SK-N-SH (cell line): ENCODE data around the gene S100A5. TPM values are rescaled to one million over a fixed set of nuclear protein-coding genes. Genes with fewer than 3 reads are reported as not detected.

Experiments
- CTCF ChIA-PET: fragments of 300-600, 350-600 bp; formaldehyde crosslinking; extraction: SDS; loops from one replicate; lab custom pipeline; 2021; lab: Yijun Ruan, JAX
- POLR2A ChIA-PET: fragments of 350-600 bp; sonication (Branson Sonifier 250); formaldehyde crosslinking; extraction: SDS; loops from one replicate; lab custom pipeline; 2020; ENCODE audit warnings: antibody characterized with exemption, inconsistent platforms; lab: Yijun Ruan, JAX
- DNase-seq: peaks from one replicate; pipeline ENCODE4 v3.0.0; 2012
- H2AFZ ChIP-seq: fragments of 200-600 bp; sonication (generic); 2 replicates; pipeline ENCODE4 v1.8.1; 2016; ENCODE audit warnings: antibody characterized with exemption, mild to moderate bottlenecking, low read depth
- H3F3A ChIP-seq: fragments of 200-600 bp; sonication (generic); replicated peaks from 2 replicates; pipeline ENCODE3; 2016; ENCODE audit warnings: antibody characterized with exemption, mild to moderate bottlenecking; ENCODE audit not compliant: insufficient read depth
- H3K27ac ChIP-seq, 2 experiments: fragments of 200-500 bp in 1 of 2; fragments of 200-600 bp in 1 of 2; sonication (Bioruptor generic) in 1 of 2; sonication (generic), shearing (Covaris generic) in 1 of 2; 2 replicates each; pipeline versions ENCODE4 v1.5.1 to v1.6.1; 2014 to 2016; ENCODE audit warnings: low read depth in 2 of 2, inconsistent platforms in 1 of 2, low read length in 1 of 2, mild to moderate bottlenecking in 1 of 2, mixed read lengths in 1 of 2
- H3K27me3 ChIP-seq: fragments of 200-600 bp; sonication (generic), shearing (Covaris generic); 2 replicates; pipeline ENCODE4 v1.6.1; 2016; ENCODE audit warnings: mixed run types; ENCODE audit not compliant: insufficient read depth
- H3K36me3 ChIP-seq, 2 experiments: fragments of 200-500 bp in 1 of 2; fragments of 200-600 bp in 1 of 2; sonication (Bioruptor generic) in 1 of 2; sonication (generic) in 1 of 2; replicated peaks in 1 of 2; 2 replicates each; pipeline versions ENCODE3 to v1.5.1; 2014 to 2016; ENCODE audit warnings: low read length in 1 of 2, mild to moderate bottlenecking in 1 of 2; ENCODE audit not compliant: insufficient read depth in 2 of 2, control insufficient read depth in 1 of 2
- H3K4me1 ChIP-seq, 2 experiments: fragments of 200-500 bp in 1 of 2; fragments of 200-600 bp in 1 of 2; sonication (Bioruptor generic) in 1 of 2; sonication (generic), shearing (Covaris generic) in 1 of 2; 2 replicates each; pipeline versions ENCODE4 v1.5.1 to v1.6.1; 2014 to 2016; ENCODE audit warnings: low read depth in 1 of 2, low read length in 1 of 2, mixed run types in 1 of 2; ENCODE audit not compliant: insufficient read depth in 2 of 2, control insufficient read depth in 1 of 2
- H3K4me2 ChIP-seq: fragments of 200-600 bp; sonication (generic), shearing (Covaris generic); 2 replicates; pipeline ENCODE4 v1.6.1; 2017; ENCODE audit warnings: mixed run types
- H3K4me3 ChIP-seq, 2 experiments: fragments of 200-500 bp in 1 of 2; fragments of 200-600 bp in 1 of 2; sonication (Bioruptor generic) in 1 of 2; sonication (generic), shearing (Covaris generic) in 1 of 2; 2 replicates each; pipeline versions ENCODE4 v1.5.1 to v1.8.1; 2014 to 2016; ENCODE audit warnings: low read depth in 2 of 2, inconsistent platforms in 1 of 2, low read length in 1 of 2, mild to moderate bottlenecking in 1 of 2, mixed read lengths in 1 of 2, moderate library complexity in 1 of 2
- H3K79me2 ChIP-seq: fragments of 200-600 bp; sonication (generic); 2 replicates; pipeline ENCODE4 v1.8.1; 2017; ENCODE audit warnings: mild to moderate bottlenecking; ENCODE audit not compliant: insufficient read depth
- H3K9ac ChIP-seq: fragments of 200-600 bp; sonication (generic); 2 replicates; pipeline ENCODE4 v1.6.1; 2017; ENCODE audit warnings: mixed run types
- H3K9me2 ChIP-seq: fragments of 200-600 bp; sonication (generic); 2 replicates; pipeline ENCODE4 v1.6.1; 2017; ENCODE audit warnings: mixed run types
- H3K9me3 ChIP-seq: fragments of 200-600 bp; sonication (generic); 2 replicates; pipeline ENCODE4 v1.6.1; 2017; ENCODE audit warnings: mixed run types, mild to moderate bottlenecking, moderate library complexity
- H4K20me1 ChIP-seq: fragments of 200-600 bp; sonication (generic); 2 replicates; pipeline ENCODE4 v1.6.1; 2017; ENCODE audit warnings: mild to moderate bottlenecking, mixed run types; ENCODE audit not compliant: insufficient read depth
- CHD2 ChIP-seq: fragments of 150-350 bp; IDR thresholded peaks from 2 replicates; pipeline ENCODE4 v1.6.1; 2018; ENCODE audit warnings: low read length; ENCODE audit not compliant: partially characterized antibody
- CTCF ChIP-seq: fragments of 200-600 bp; sonication (generic); IDR thresholded peaks from 2 replicates; pipeline ENCODE4 v1.6.1; 2017; ENCODE audit warnings: antibody characterized with exemption, mild to moderate bottlenecking, moderate library complexity
- EZH2phosphoT487 ChIP-seq: fragments of 200-600 bp; sonication (generic); IDR thresholded peaks from 2 replicates; pipeline ENCODE4 v1.6.1; 2017; ENCODE audit warnings: low read depth, mixed run types, mild to moderate bottlenecking, antibody characterized with exemption, moderate library complexity, borderline replicate concordance
- FOSL2 ChIP-seq: IDR thresholded peaks from 2 replicates; pipeline ENCODE4 v1.4.0; 2012; ENCODE audit warnings: low read depth, mild to moderate bottlenecking, moderate library complexity, borderline replicate concordance
- FOXJ3 ChIP-seq: sonication (generic); formaldehyde crosslinking; IDR thresholded peaks from 2 replicates; pipeline ENCODE4 v1.5.1; 2020; ENCODE audit warnings: mild to moderate bottlenecking, missing genetic modification reagents
- FOXM1 ChIP-seq: IDR thresholded peaks from 2 replicates; pipeline ENCODE4 v1.4.0; 2012; ENCODE audit warnings: low read depth, mild to moderate bottlenecking
- GATA2 ChIP-seq: sonication (generic); formaldehyde crosslinking; IDR thresholded peaks from 2 replicates; pipeline ENCODE4 v1.5.0; 2020; ENCODE audit warnings: mild to moderate bottlenecking, missing genetic modification reagents
- IRF3 ChIP-seq: fragments of 150-350 bp; IDR thresholded peaks from 2 replicates; pipeline ENCODE4 v1.6.1; 2016; ENCODE audit warnings: mild to moderate bottlenecking, low read depth, low read length
- JUND ChIP-seq: IDR thresholded peaks from 2 replicates; pipeline ENCODE4 v1.4.0; 2012
- MAX ChIP-seq: IDR thresholded peaks from 2 replicates; pipeline ENCODE4 v1.4.0; 2012; ENCODE audit warnings: low read depth
- MEF2A ChIP-seq: IDR thresholded peaks from 2 replicates; pipeline ENCODE4 v1.4.0; 2012; ENCODE audit warnings: low read depth, borderline replicate concordance
- MXI1 ChIP-seq: IDR thresholded peaks from 2 replicates; pipeline ENCODE4 v1.6.1; 2012; ENCODE audit warnings: mild to moderate bottlenecking, low read depth, low read length, improper control_type of control experiment
- NFIC ChIP-seq: IDR thresholded peaks from 2 replicates; pipeline ENCODE4 v1.4.0; 2012; ENCODE audit warnings: borderline replicate concordance
- NRF1 ChIP-seq: IDR thresholded peaks from 2 replicates; pipeline ENCODE4 v1.6.1; 2012; ENCODE audit warnings: low read depth, mild to moderate bottlenecking, low read length
- PBX3 ChIP-seq: IDR thresholded peaks from 2 replicates; pipeline ENCODE4; 2012
- POLR2AphosphoS5 ChIP-seq: IDR thresholded peaks from 2 replicates; pipeline ENCODE4 v1.6.1; 2012; ENCODE audit warnings: low read depth, low read length
- RAD21 ChIP-seq: IDR thresholded peaks from 2 replicates; pipeline ENCODE4 v1.6.1; 2012; ENCODE audit warnings: mild to moderate bottlenecking, low read length
- RCOR1 ChIP-seq: fragments of 150-350 bp; IDR thresholded peaks from 2 replicates; pipeline ENCODE4 v1.6.1; 2017; ENCODE audit warnings: antibody characterized with exemption, low read length
- RFX5 ChIP-seq: IDR thresholded peaks from 2 replicates; pipeline ENCODE4 v1.6.1; 2012; ENCODE audit warnings: mild to moderate bottlenecking, improper control_type of control experiment, low read length
- RXRA ChIP-seq: IDR thresholded peaks from 2 replicates; pipeline ENCODE4 v1.4.0; 2012; ENCODE audit warnings: low read depth, mild to moderate bottlenecking, borderline replicate concordance
- SIN3A ChIP-seq: IDR thresholded peaks from 2 replicates; pipeline ENCODE4 v1.6.1; 2012; ENCODE audit warnings: low read depth, mild to moderate bottlenecking, low read length, moderate library complexity, borderline replicate concordance
- SMC3 ChIP-seq: IDR thresholded peaks from 2 replicates; pipeline ENCODE4 v1.6.1; 2012; ENCODE audit warnings: low read depth, low read length, improper control_type of control experiment
- TAF1 ChIP-seq: IDR thresholded peaks from 2 replicates; pipeline ENCODE4 v1.6.1; 2012; ENCODE audit warnings: low read depth, mild to moderate bottlenecking, low read length, moderate library complexity, borderline replicate concordance
- USF1 ChIP-seq: IDR thresholded peaks from 2 replicates; pipeline ENCODE4 v1.4.0; 2012; ENCODE audit warnings: low read depth, borderline replicate concordance
- USF2 ChIP-seq: fragments of 150-350 bp; IDR thresholded peaks from 2 replicates; pipeline ENCODE4 v1.6.1; 2017; ENCODE audit warnings: antibody characterized with exemption, low read length, low read depth, borderline replicate concordance
- YY1 ChIP-seq: IDR thresholded peaks from 2 replicates; pipeline ENCODE4 v1.4.0; 2012; ENCODE audit warnings: low read depth, mild to moderate bottlenecking
- WGBS: methylation state at CpG from one replicate; pipeline ENCODE4 v1.1.6; 2017; ENCODE audit warnings: low lambda C conversion rate; 5-methylcytosine and 5-hydroxymethylcytosine counted together
- polyA plus RNA-seq, 3 experiments: library from polyadenylated mRNA; depleted of rRNA; stranded (reverse); fragments of >200 nt; gene quantifications; 2 replicates each; pipeline ENCODE4 v1.2.3, GENCODE V29; 2012

Gene S100A5
- polyA plus RNA-seq, 1 of the 3 experiments (the other 2 are of a cell fraction), result 0.15 TPM

- no peaks in the 10 kb centered on the region for H3K27me3 ChIP-seq
- peak overlapping the region; percentile 98 for H3K9ac ChIP-seq
- peaks cover 30% of the 10 kb centered on the region for H3K79me2 ChIP-seq
- peaks cover 4 to 17% of the 10 kb centered on the region in 2 experiments for H3K36me3 ChIP-seq
- H3K27ac ChIP-seq, result peak overlapping the region; percentile 11 to 87; a peak in 3 of 4 replicates
- no peaks in the 10 kb centered on the region for H3K9me3 ChIP-seq
- peaks cover 24 to 38% of the 10 kb centered on the region in 2 experiments; a peak in 3 of 4 replicates for H3K4me1 ChIP-seq
- no peak for DNase-seq
- H3F3A ChIP-seq, result peaks cover 58% of the 10 kb centered on the region
- WGBS, result 30% methylated on average over 11 of the region's 13 CpGs
- H3K4me2 ChIP-seq, result peak overlapping the region; percentile 95
- H4K20me1 ChIP-seq, result peaks cover 4% of the 10 kb centered on the region; the same call in 1 of the 2 replicates
- no peak overlapping the region for H2AFZ ChIP-seq
- ChIA-PET POLR2A (no interaction called here), CTCF (interaction anchor here (1.1 to 8.4 kb wide), 6 partner anchors 9 to 39 kb away, joined by 4 to 45 read pairs (median 6); no protein-coding TSS in a partner anchor)
- H3K9me2 ChIP-seq, result no peaks in the 10 kb centered on the region
- H3K4me3 ChIP-seq, result peak overlapping the region; percentile 70 to 79; a peak in 3 of 4 replicates
- peak; percentile 58; the same call in 1 of the 2 replicates for TF ChIP-seq RXRA
- TF ChIP-seq MAX, result peak; percentile 92
- no peak for TF ChIP-seq YY1
- no peak for TF ChIP-seq RAD21
- TF ChIP-seq USF2, result no peak
- TF ChIP-seq RCOR1, result no peak
- TF ChIP-seq EZH2phosphoT487, result no peak
- no peak for TF ChIP-seq CHD2
- peak; percentile 96 for TF ChIP-seq PBX3
- no peak for TF ChIP-seq MEF2A
- TF ChIP-seq MXI1, result no peak
- TF ChIP-seq CTCF, result no peak
- TF ChIP-seq GATA2, result no peak
- no peak for TF ChIP-seq TAF1
- TF ChIP-seq FOXJ3 (CRISPR knock-in tag), result no peak
- peak; percentile 69 for TF ChIP-seq NFIC
- TF ChIP-seq SIN3A, result 0 out of 2 replicates have a peak, but pooled peaks have one; percentile 70
- TF ChIP-seq FOSL2, result peak; percentile 98
- TF ChIP-seq NRF1, result no peak
- no peak for TF ChIP-seq FOXM1
- TF ChIP-seq IRF3, result no peak
- peak; percentile 80 for TF ChIP-seq POLR2AphosphoS5
- peak; percentile 49; the same call in 1 of the 2 replicates for TF ChIP-seq USF1
- TF ChIP-seq RFX5, result no peak
- TF ChIP-seq SMC3, result no peak
- TF ChIP-seq JUND, result peak; percentile 88
Measured at GRCh38 chr1:153533689-153534201, 7.0 kb downstream of the S100A5 start.
